ENCODE measurements around the gene TOMM5.

Gene TOMM5

GRCh38 chr9:37582548-37583157 is 9.7 kb downstream of the TOMM5 start:
- Histone ChIP-seq H3K9me3 (ENCODE audit: insufficient read depth, low read length) (no peaks in the 10 kb centered on the region), H3K79me2 (ENCODE audit: insufficient read depth, low read length) (peaks cover 53% of the 10 kb centered on the region)
- TF ChIP-seq, protein P1, sequence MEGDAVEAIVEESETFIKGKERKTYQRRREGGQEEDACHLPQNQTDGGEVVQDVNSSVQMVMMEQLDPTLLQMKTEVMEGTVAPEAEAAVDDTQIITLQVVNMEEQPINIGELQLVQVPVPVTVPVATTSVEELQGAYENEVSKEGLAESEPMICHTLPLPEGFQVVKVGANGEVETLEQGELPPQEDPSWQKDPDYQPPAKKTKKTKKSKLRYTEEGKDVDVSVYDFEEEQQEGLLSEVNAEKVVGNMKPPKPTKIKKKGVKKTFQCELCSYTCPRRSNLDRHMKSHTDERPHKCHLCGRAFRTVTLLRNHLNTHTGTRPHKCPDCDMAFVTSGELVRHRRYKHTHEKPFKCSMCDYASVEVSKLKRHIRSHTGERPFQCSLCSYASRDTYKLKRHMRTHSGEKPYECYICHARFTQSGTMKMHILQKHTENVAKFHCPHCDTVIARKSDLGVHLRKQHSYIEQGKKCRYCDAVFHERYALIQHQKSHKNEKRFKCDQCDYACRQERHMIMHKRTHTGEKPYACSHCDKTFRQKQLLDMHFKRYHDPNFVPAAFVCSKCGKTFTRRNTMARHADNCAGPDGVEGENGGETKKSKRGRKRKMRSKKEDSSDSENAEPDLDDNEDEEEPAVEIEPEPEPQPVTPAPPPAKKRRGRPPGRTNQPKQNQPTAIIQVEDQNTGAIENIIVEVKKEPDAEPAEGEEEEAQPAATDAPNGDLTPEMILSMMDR (IDR thresholded peaks at IDR 0.05; ENCODE audit: insufficient read depth, low read length, poor library complexity, severe bottlenecking): peak; percentile 57
- no peak for TF ChIP-seq EZH2phosphoT487 (conservative IDR thresholded peaks at IDR 0.05; ENCODE audit: low read length)

GRCh38 chr9:37575921-37576721 is 16.3 kb downstream of the TOMM5 start, which contains the start of gene FBXO10:
Gene FBXO10, minus strand, starts transcription at chr9:37576380. Its CDS starts 34,612 bp downstream, at chr9:37541768.
- Histone ChIP-seq H3K4me2 (ENCODE audit: low read depth, low read length, poor library complexity, severe bottlenecking) (peak within 1 kb of the TSS; percentile 67), H4K20me1 (ENCODE audit: low read depth, low read length) (0 out of 2 replicates have a peak, but pooled peaks cover 5% of the 10 kb centered on the region), H3K4me3 (ENCODE audit: insufficient read depth, low read length, poor library complexity, severe bottlenecking) (peak within 1 kb of the TSS; percentile 54)

More at GRCh38 chr9:37582548-37583157, 9.7 kb downstream of the TOMM5 start:
- H3K36me3 ChIP-seq (ENCODE audit: low read length): peaks cover 50% of the 10 kb centered on the region
- no peak overlapping the region for H3K4me2 ChIP-seq (ENCODE audit: low read depth, low read length, poor library complexity, severe bottlenecking)
- H2AFZ ChIP-seq (ENCODE audit: low read depth, low read length, severe bottlenecking): no peak overlapping the region
- no peak overlapping the region for H3K27ac ChIP-seq (ENCODE audit: low read depth, low read length)
- no peaks in the 10 kb centered on the region for H3K27me3 ChIP-seq (ENCODE audit: low read length)
- H3K9ac ChIP-seq (ENCODE audit: low read length): no peak overlapping the region
- H3K9me2 ChIP-seq (replicated peaks; ENCODE audit: insufficient read depth, low read length): no peaks in the 10 kb centered on the region
- H3F3A ChIP-seq (ENCODE audit: insufficient read depth): peaks cover 57% of the 10 kb centered on the region
- H3K4me3 ChIP-seq (ENCODE audit: insufficient read depth, low read length, poor library complexity, severe bottlenecking): no peak overlapping the region
- H4K20me1 ChIP-seq (ENCODE audit: low read depth, low read length): peaks cover 7% of the 10 kb centered on the region; the same call in 1 of the 2 replicates

DNA sequence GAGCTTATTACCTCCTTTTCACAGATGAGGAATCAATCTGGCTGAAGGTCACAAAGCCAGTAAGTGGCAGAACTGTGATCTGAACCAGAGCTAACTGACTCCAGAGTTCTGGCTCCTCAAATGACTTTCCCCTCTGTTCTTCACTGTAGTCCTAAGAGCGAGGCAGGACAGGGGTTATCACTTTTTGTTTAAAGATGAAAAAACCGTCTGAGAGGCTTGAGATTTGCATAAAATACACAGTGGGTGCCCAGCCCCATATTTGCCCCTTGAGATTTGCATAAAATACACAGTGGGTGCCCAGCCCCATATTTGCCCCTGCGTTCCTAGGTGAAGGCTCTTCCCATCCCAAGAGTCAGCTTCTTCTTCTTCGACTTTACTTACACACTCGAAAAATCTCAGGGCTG is 16.9 kb downstream of the TOMM5 start:
- Histone ChIP-seq H3K27me3 (ENCODE audit: low read length) (no peaks in the 10 kb centered on the region), H3K4me3 (ENCODE audit: insufficient read depth, low read length, poor library complexity, severe bottlenecking) (peak overlapping the region; percentile 54), H3K4me2 (ENCODE audit: low read depth, low read length, poor library complexity, severe bottlenecking) (peak overlapping the region; percentile 67), H3K9ac (ENCODE audit: low read length) (peak overlapping the region; percentile 61), H3K27ac (ENCODE audit: low read depth, low read length) (peak overlapping the region; percentile 66), H2AFZ (ENCODE audit: low read depth, low read length, severe bottlenecking) (peak overlapping the region; percentile 10), H3K79me2 (ENCODE audit: insufficient read depth, low read length) (peaks cover 24% of the 10 kb centered on the region), H3F3A (ENCODE audit: insufficient read depth) (peaks cover 20% of the 10 kb centered on the region; the same call in 1 of the 2 replicates), H3K9me2 (replicated peaks; ENCODE audit: insufficient read depth, low read length) (no peaks in the 10 kb centered on the region), H3K9me3 (ENCODE audit: insufficient read depth, low read length) (no peaks in the 10 kb centered on the region), H4K20me1 (ENCODE audit: low read depth, low read length) (0 out of 2 replicates have a peak, but pooled peaks cover 5% of the 10 kb centered on the region), H3K36me3 (ENCODE audit: low read length) (0 out of 2 replicates have a peak, but pooled peaks cover 1% of the 10 kb centered on the region)
- TF ChIP-seq EZH2phosphoT487 (conservative IDR thresholded peaks at IDR 0.05; ENCODE audit: low read length): no peak
- TF ChIP-seq, protein P1 (IDR thresholded peaks at IDR 0.05; ENCODE audit: insufficient read depth, low read length, poor library complexity, severe bottlenecking): no peak

More at GRCh38 chr9:37575921-37576721, 16.3 kb downstream of the TOMM5 start, which contains the start of gene FBXO10:
- Histone ChIP-seq H3K9me2 (replicated peaks; ENCODE audit: insufficient read depth, low read length) (no peaks in the 10 kb centered on the region), H3K27me3 (ENCODE audit: low read length) (no peaks in the 10 kb centered on the region), H3K36me3 (ENCODE audit: low read length) (0 out of 2 replicates have a peak, but pooled peaks cover 7% of the 10 kb centered on the region), H2AFZ (ENCODE audit: low read depth, low read length, severe bottlenecking) (peak within 1 kb of the TSS; percentile 10), H3F3A (ENCODE audit: insufficient read depth) (peaks cover 24% of the 10 kb centered on the region; the same call in 1 of the 2 replicates), H3K27ac (ENCODE audit: low read depth, low read length) (peak within 1 kb of the TSS; percentile 66), H3K9ac (ENCODE audit: low read length) (peak within 1 kb of the TSS; percentile 61), H3K9me3 (ENCODE audit: insufficient read depth, low read length) (no peaks in the 10 kb centered on the region), H3K79me2 (ENCODE audit: insufficient read depth, low read length) (peaks cover 24% of the 10 kb centered on the region)
- TF ChIP-seq, protein P1 (IDR thresholded peaks at IDR 0.05; ENCODE audit: insufficient read depth, low read length, poor library complexity, severe bottlenecking): no peak
- no peak for TF ChIP-seq EZH2phosphoT487 (conservative IDR thresholded peaks at IDR 0.05; ENCODE audit: low read length)
